ENCODE results near the gene BRF1.

DNA sequence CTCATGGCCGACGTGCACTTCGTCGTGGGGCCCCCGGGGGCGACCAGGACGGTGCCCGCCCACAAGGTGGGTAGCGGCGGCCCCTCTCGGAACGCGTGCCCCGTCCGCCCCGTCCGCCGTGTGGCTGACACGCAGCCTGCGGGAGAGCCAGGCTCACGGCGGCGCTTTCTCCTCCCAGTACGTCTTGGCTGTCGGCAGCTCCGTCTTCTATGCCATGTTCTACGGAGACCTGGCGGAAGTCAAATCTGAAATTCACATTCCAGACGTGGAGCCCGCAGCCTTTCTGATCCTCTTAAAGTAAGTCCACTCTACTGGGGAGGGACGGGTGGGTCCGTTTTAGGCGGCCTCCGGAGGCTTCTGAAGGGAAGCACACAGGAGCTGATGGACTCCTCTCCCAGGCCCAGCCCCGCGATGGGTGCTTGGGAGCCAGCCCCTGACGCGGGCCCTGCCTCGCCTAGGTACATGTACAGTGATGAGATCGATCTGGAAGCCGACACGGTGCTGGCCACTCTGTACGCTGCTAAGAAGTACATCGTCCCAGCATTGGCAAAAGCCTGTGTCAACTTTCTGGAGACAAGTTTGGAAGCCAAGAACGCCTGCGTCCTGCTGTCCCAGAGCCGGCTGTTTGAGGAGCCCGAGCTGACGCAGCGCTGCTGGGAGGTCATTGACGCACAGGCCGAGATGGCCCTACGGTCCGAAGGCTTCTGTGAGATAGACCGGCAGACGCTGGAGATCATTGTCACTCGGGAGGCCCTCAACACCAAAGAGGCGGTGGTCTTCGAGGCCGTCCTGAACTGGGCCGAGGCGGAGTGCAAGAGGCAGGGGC lies 51.4 kb downstream of the BRF1 start:
- TF ChIP-seq, protein P1, sequence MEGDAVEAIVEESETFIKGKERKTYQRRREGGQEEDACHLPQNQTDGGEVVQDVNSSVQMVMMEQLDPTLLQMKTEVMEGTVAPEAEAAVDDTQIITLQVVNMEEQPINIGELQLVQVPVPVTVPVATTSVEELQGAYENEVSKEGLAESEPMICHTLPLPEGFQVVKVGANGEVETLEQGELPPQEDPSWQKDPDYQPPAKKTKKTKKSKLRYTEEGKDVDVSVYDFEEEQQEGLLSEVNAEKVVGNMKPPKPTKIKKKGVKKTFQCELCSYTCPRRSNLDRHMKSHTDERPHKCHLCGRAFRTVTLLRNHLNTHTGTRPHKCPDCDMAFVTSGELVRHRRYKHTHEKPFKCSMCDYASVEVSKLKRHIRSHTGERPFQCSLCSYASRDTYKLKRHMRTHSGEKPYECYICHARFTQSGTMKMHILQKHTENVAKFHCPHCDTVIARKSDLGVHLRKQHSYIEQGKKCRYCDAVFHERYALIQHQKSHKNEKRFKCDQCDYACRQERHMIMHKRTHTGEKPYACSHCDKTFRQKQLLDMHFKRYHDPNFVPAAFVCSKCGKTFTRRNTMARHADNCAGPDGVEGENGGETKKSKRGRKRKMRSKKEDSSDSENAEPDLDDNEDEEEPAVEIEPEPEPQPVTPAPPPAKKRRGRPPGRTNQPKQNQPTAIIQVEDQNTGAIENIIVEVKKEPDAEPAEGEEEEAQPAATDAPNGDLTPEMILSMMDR (IDR thresholded peaks at IDR 0.05), result no peak
- no peak for TF ChIP-seq POLR2A (IDR thresholded peaks at IDR 0.05)

Data from ovary (tissue), 3 donors.